GM19023 (cell line): ENCODE results near the gene MS4A4E.
"Not testable (repeated sequence)": the region's sequence is repeated elsewhere in the genome, so short reads cannot be mapped to it uniquely, and the experiment has no call there.

Experiments used
- ATAC-seq: cut with Tn5 transposase; IDR thresholded peaks from one replicate; pipeline ENCODE4 v1.9.1; 2021; ENCODE audit warnings: mild to moderate bottlenecking, moderate library complexity; ENCODE audit not compliant: unreplicated experiment

The MS4A4E gene

GRCh38 chr11:60182541-60183330, 60.2 kb downstream of the MS4A4E start, which contains the start of gene MS4A6A:
MS4A6A (minus strand) TSS chr11:60183083; CDS start chr11:60181727, 1,356 bp downstream.
- no peak for ATAC-seq

DNA sequence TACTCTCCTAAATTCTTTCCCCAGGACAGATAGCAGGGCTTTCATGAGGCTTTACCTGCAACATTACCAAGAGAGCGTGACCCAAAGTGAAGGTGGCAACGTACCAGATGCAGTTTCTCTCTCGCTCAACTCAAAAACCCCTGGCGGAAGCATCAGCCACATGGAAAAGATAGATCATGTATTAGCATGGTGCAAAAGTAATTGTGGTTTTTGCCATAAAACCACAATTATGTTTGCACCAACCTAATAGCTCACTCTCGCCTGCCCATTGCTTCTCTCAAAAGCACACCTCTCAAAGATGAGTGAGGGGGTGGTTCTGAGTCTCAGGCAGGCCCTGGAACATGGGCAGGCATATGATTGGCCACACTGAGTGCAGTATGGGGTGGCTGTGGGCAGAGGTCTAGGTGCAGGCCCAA, 67.1 kb downstream of the MS4A4E start:
- ATAC-seq = no peak

DNA sequence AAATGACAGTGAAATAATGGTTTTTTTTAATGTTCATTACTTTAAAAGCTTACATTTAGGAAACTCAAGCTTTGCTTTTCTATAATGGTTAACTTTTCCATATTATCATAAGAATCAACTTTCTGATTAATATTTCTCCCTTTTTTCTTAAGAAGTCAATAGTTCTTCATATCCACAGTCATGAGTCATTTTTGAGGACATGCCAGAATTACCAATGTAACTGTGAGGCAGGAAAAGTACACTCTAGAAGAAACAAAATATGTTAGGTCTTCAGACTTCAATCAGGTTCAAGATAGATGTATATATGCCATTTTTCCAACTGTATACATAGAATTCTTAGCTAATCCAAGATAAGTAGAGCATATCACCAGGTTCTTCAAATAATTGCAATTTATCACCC, 70.9 kb downstream of the MS4A4E start:
- no peak for ATAC-seq

DNA sequence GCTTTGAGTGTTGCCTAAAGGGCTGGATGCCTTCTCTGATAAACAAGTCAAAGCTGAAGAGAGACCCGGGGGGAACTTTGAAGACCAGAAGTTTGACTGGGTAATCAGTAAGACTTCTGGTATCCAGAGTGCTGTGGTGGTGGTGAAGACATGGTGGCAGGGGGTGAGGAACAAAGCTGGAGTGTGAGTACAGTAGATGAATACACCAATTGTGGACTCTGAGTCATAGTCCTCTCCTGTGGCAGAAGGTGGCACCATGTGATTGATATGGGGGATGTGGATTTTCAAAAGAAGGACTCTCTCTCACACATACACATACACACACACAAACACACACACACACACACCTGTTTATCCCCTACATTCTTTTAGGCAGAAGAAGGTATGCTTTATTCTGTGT, 72.4 kb downstream of the MS4A4E start:
- no peak for ATAC-seq

DNA sequence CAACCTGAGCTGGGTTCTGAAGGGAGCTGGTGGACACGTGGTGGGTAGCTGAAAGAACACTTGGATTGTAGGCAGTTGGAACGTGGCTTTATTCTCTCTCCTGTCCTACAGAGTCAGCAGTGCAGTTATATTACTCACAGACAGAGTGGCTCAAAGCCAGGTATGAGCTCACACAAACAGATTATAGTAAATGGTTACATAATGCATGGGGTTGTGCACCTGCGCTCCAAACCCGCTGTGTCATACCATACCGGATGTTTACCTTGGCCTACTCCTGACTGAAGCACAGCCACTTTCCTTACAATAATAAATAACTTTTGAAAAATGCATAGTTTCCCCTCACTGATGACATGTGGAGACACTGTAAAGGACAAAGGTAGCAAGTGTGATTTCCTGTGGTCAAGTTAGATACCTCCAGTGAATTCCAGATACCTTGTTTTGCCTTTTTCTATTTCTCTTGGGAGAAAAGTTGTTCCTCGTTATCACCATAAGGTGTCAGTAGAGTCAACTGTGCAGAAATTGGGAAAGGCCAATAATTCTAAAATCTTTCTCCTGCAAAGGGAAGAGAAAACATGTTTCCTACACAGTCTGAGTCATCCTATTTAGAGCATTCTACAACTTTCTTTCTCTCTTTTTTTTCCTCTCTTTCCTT, 73.5 kb downstream of the MS4A4E start:
- no peak for ATAC-seq

GRCh38 chr11:60168306-60168705, 74.6 kb downstream of the MS4A4E start:
- ATAC-seq = no peak

- no peak for ATAC-seq
Measured at GRCh38 chr11:60165951-60166350, 77.0 kb downstream of the MS4A4E start.

GRCh38 chr11:60165538-60165937, 77.4 kb downstream of the MS4A4E start:
- ATAC-seq = no peak

GRCh38 chr11:60164550-60165075, 78.3 kb downstream of the MS4A4E start:
- no peak for ATAC-seq

- no peak for ATAC-seq
Measured at GRCh38 chr11:60161766-60162165, 81.2 kb downstream of the MS4A4E start.

DNA sequence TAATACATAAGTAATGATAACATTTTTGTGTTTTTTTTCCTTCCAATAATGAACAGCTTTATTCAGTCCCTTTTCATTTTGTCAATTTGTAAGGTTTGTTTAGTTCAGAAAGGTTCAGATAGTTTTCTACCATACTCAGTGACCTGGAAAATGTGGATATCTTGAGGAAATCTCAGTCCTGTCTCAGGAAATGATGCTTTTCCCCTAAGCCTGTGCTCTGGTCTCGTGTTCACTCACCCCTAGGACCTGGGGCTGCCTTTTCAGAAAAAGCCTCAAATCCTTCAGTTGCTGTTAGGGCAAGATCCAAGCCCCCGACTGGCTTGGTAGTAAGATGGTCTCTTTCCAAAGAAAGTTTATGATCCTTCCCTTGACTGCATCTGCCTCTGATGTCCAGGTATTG, 81.8 kb downstream of the MS4A4E start:
- no peak for ATAC-seq

DNA sequence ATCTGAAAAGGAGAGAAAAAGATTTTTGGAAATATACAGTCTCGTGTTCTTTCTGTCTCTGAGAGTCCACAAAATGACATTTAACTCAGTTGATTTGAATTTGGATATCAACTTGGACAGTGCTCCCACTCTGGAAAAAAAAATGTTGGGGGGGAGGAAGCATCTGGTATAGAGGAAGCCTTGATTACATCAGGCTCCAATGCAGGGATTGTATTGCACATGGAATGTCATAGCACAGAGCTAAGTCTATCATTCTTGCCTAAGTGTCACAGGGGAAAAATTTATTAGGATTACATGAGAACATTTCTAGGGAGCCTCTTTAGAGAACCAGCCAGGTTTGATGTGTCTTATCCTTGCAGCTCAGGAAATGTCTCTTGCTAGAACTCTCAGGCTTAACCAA, 83.1 kb downstream of the MS4A4E start:
- no peak for ATAC-seq

GRCh38 chr11:60159284-60159683, 83.7 kb downstream of the MS4A4E start:
- no peak for ATAC-seq

DNA sequence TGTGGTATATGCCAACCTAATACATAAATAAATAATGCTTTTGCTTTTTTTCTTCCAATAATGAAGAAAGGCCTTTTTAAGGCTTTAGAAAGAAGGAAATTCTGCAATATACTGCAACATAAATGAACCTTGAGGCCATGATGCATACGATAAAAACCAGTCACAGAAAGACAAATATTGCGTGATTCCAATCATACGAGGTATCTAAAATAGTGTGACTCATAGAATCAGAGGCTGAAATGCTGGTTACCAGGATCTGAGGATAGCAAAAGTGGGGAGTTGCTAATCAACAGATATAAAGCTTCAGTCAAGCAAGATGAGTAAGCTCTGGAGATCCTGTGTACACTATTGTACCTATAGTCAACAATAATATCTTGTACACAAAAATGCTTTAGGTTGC, 84.3 kb downstream of the MS4A4E start:
- no peak for ATAC-seq

GRCh38 chr11:60155931-60156330, 87.0 kb downstream of the MS4A4E start:
- no peak for ATAC-seq

- ATAC-seq = not testable (repeated sequence)
Measured at GRCh38 chr11:60152727-60153126, 90.2 kb downstream of the MS4A4E start.

- ATAC-seq = no peak
Measured at GRCh38 chr11:60150279-60150678, 92.7 kb downstream of the MS4A4E start.
